GM21447 (cell line): Measurements from ENCODE around the gene ARHGAP18.
"Not testable (repeated sequence)": the region's sequence is repeated elsewhere in the genome, so short reads cannot be mapped to it uniquely, and the experiment has no call there.

Experiments used
- ATAC-seq: cut with Tn5 transposase; IDR thresholded peaks from one replicate; pipeline ENCODE4 v1.9.1; 2021; ENCODE audit not compliant: unreplicated experiment

Gene ARHGAP18

DNA sequence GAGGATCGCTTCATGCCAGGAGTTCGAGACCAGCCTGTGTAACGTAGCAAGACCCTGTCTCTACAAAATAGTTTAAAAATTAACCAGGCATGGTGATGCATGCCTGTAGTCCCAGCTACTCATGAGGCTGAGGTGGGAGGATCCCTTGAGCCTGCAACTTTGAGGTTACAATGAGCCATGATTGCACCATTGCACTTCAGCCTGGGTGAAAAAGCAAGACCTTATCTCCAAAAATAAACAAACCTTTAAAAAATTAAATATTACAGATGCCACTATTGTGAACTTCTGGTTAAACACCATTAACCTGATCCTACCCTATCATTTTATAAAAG lies 116.8 kb downstream of the ARHGAP18 start:
- no peak for ATAC-seq

DNA sequence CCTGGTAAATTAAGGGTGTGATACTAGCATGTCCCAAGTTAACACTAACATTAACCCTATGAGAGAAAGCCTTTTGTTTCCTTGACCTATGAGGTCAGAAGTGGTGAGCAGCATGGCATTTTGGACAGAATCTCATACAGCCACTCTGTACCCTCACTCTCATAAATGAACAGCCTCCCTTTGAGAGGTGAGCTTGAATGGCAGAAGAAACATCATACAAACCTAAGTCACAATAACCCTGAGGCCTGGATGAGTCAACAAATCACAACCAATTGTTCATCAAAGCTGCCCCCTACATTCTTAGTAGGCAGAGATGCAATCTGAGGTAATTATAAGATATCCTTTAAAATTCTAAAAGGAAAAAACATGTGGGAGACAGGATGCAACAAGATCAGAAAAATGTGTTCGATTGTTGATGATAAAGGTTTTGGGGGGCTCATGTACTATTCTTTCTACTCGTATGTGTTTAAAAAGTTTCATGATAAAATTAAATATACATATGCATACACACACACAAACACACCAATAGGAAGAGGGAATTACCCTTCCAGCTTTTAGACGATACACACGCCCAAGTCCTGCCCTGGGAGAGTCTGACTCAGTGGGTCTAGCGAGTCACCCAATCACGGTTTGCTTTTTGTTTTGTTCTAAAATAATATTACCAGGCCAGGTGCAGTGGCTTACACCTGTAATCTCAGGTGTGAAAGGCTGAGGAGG lies 117.3 kb downstream of the ARHGAP18 start:
- ATAC-seq: no peak

- ATAC-seq: no peak
These were observed 119.5 kb downstream of the ARHGAP18 start for GRCh38 chr6:129590408-129591022.

DNA sequence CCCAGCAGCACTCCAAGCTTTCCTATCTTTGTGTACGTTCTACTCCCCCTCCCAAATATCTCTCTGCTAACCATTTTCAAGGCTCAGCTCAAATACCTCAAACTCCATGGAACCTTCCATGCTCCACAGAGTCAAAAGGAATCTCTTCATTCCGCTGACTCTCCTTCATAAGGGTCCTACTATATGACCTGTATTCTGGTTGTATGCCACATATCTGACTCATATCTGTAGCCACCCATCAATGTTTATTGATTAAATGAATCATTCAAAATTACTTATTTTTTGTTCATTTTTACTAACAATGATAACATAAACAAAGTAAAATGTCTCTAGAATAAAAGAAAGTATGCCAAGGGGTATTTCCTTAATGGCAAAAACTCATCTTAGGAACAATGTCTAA lies 123.2 kb downstream of the ARHGAP18 start:
- ATAC-seq: no peak

DNA sequence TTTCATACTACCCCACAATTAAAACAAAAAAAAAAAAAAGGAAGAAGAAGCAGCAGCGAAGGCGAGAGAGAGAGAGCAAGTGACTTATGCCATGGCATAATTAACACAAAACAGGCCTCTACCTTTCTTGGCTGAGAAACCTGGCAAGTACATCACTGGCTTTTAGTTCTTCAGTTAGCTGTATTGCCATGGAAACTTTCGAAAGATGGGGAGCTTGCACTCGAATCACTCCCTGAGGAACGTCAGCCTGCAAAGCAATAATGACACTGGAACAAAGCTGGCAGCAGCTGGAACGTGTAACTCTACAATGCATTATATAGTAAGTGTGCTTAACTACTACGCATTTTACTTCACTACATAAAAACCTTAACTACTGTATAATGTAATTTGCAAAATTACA lies 126.1 kb downstream of the ARHGAP18 start:
- ATAC-seq: no peak

DNA sequence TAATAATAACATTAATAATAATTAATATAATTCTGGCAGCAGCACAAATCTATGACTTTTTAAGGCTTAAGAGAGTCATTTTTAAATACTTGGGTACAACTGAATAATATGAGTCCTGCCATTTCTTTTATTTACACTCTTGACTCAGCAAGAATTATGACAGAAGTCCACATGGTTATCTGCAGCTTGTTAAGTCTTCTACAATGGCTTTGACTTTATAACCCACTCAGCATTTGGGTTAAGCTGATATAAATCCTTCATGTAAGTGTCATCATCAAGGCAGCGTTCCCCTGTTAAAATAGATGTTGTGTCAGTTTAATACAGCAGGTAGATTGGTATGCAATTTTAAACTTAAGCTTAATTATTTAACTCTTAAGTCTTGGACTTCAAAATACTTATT lies 131.7 kb downstream of the ARHGAP18 start:
- no peak for ATAC-seq

DNA sequence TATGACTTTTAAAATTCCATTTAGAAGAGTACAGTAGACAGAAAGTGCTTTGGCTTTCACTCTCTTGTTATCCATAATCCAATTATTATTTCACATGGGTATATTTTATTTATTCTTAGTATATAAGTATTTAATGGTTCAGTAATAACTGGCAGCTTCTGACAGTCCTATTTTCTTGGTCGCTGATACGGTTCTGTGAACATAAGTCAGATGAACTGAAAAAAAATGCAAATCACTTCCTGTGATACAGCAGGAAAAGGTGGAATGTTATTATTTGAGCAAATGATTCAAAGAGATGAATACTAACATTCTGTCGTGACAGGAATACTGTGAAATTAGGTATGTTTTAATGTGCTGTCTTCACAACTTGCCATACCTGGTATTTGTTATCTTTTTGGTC lies 132.3 kb downstream of the ARHGAP18 start:
- no peak for ATAC-seq

DNA sequence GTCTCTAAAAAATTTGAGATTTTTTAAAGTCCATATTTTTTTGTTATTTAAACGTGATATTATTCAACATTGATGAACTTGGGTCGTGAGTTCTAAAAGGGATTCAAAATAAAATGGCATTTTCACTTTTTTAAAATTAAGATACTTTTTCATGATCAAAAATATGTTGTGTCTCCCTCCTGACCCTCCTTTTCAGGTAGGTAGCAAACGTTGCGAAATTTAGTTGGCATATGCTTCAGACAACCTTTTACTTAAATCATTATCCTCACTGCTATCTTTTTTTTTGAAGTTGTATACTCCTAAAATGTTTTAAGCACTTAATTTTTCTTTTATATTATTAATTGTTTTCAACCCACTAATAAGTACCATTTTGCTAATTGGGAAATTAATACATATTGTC lies 133.5 kb downstream of the ARHGAP18 start:
- ATAC-seq: no peak

DNA sequence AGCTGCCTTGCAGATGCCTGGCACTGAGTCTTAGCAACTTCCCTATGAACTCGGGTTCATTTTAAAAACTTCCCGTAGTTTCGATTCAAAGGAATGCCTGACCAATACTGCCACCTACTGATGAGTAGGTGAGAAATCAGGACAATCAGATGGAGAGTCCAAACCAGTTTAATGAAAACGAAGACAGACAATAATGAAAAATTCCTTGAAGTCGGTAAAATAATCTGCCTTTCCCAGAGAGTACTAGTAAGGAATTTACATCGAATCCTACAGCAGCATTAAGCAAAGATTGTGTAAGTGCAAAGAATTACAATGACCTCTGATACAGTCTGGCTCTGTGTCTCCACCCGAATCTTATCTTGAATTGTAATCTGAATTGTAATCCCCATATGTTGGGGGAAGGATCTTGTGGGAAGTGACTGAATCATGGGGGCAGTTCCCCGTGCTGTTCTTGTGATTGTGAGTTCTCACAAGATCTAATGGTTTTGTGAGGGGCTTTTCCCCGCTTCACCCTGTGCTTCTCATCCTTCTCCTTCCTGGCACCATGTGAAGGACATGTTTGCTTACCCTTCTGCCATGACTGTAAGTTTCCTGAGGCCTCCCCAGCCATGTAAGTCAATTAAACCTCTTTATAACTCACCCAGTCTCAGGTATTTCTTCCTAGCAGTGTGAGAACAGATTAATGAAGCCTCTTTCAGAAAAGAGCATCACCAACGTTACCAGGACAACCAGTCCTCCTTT lies 134.4 kb downstream of the ARHGAP18 start:
- no peak for ATAC-seq

DNA sequence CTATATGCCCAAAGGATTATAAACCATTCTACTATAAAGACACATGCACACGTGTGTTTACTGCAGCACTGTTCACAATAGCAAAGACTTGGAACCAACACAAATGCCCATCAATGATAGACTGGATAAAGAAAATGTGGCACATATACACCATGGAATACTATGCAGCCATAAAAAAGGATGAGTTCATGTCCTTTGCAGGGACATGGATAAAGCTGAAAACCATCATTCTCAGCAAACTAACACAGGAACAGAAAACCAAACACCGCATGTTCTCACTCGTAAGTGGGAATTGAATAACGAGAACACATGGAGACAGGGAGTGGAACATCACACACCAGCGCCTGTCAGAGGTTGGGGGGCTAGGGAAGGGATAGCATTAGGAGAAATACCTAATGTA lies 135.4 kb downstream of the ARHGAP18 start:
- ATAC-seq: not testable (repeated sequence)

DNA sequence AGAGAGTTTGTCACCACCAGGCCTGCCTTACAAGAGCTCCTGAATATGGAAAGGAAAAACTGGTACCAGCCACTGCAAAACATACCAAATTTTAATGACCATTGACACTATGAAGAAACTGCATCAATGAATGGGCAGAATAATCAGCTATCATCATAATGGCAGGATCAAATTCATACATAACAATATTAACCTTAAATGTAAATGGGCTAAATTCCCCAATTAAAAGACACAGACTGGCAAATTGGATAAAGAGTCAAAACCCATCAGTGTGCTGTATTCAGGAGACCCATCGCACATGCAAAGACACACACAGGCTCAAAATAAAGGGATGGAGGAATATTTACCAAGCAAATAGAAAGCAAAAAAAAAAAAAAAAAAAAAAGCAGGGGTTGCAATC lies 139.0 kb downstream of the ARHGAP18 start:
- ATAC-seq: not testable (repeated sequence)

DNA sequence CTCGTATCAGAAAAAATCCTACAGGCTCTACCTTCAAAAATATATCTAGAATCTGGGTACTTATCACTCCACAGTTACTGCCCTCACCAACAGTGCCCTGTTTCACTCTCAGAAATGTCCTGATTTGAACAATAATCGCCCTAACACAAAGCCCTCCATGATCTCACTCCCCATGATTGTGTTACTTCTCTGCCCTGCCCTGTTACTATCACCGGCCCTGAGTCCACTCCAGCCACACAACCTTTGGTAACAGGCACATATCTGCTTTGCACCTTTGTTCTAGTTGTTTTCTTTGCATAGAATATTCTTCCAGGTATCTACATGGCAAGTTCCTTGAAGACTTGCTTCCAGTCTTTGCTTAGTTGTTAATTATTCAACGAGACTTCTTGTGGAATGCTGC lies 142.0 kb downstream of the ARHGAP18 start:
- ATAC-seq: no peak

DNA sequence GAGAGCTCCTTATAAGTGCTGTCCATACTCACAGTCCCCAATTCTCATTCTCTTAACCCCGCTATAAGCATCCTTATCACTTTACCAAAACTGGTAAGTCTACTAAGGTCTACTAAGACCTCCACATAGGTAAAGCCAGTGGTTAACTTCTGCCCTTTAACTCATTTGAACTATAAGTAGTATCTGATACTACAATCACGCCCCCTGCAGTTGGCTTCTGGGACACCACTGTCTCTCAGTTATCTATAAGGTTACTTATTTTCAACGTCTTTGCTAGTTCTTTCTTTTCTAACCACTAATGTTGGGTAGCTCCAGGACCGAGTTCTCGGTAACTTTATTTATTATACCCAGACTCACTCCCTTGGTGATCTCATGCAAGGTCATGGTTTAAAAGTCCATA lies 142.6 kb downstream of the ARHGAP18 start:
- ATAC-seq: no peak

- ATAC-seq: no peak
These were observed 144.2 kb downstream of the ARHGAP18 start for GRCh38 chr6:129565811-129566210.

GRCh38 chr6:129565366-129565765 lies 144.6 kb downstream of the ARHGAP18 start:
- ATAC-seq: no peak

DNA sequence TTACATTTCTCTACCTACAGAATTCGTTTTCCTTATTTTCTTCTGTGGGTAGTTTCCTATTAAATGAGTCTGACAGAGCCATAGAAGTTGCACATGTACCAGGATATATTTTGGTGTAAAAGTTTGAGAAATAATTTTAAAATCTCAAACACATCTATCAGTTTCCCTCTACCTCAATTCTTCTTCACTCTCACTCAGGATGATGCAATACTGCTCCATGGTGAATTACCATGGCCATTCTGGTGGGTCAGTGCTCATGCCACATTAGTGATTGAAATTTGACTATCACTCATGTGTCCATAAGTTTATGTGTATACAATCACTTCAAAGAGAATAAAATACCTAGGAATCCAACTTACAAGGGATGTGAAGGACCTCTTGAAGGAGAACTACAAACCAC lies 151.7 kb downstream of the ARHGAP18 start:
- no peak for ATAC-seq

DNA sequence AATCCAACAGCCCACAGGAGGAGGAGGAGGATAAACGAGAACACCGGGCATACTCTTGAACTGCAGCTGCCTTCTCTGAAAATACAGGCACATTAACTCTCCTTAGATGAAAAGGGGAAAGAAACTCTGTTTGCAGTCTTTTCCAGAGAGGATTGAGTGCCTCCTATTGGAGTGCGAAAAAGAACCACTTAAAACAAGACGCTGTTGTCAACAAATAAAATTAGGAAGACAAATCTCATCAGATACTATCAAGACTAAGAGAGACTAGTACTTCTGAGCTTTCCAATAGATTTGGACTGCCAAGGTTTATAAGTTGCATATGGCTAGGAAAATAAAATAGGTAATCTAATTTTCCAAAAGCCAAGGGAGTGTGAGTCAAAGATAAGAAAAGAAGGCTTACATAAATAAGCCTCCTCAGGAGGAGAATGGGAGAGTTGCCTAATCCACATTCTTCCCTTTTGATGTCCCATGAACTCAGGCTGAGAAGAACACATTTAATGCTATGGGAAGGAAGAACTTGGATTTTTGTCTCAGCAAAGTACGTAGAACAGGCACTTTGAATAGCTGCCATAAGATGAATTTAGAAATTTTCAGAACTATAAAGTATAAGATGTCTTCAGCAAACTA lies 154.7 kb downstream of the ARHGAP18 start:
- ATAC-seq: no peak

DNA sequence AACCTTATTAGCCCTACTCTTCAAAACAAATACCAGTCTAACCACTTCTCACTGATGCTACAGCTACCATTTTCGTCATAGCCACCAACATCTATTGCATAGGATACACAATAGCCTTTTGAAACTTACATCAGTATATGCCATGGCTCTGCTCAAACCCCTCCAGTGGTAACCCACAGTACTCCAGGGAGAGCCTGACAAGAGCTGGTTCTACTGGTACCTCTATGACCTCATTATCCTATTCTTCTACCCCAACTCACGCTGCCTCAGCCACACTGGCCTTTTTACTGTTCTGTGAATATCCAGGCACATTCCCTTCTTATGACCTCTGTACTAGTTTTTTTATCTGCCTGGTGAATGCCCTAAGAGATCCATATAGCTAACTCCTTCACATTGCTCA lies 157.6 kb downstream of the ARHGAP18 start:
- no peak for ATAC-seq

DNA sequence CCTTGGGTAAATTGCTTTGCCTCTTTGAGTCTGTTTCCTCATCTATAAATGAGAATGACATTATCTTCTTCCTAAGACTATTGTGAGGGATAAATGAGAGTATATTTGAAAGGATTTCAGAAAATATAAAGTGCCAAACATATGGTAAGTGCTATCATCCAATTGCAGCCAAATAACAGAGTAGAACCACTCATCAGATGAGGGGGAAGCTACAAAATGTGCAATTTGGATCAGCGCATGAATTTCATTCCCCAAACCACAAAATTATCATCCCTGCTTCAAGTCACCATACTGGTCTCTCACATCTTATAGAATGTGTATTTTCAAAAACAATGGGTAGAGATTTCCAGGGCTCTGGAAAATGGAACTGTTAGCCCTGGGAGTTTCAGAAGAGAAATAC lies 158.5 kb downstream of the ARHGAP18 start:
- ATAC-seq: no peak

GRCh38 chr6:129546702-129547101 lies 163.3 kb downstream of the ARHGAP18 start:
- ATAC-seq: no peak

DNA sequence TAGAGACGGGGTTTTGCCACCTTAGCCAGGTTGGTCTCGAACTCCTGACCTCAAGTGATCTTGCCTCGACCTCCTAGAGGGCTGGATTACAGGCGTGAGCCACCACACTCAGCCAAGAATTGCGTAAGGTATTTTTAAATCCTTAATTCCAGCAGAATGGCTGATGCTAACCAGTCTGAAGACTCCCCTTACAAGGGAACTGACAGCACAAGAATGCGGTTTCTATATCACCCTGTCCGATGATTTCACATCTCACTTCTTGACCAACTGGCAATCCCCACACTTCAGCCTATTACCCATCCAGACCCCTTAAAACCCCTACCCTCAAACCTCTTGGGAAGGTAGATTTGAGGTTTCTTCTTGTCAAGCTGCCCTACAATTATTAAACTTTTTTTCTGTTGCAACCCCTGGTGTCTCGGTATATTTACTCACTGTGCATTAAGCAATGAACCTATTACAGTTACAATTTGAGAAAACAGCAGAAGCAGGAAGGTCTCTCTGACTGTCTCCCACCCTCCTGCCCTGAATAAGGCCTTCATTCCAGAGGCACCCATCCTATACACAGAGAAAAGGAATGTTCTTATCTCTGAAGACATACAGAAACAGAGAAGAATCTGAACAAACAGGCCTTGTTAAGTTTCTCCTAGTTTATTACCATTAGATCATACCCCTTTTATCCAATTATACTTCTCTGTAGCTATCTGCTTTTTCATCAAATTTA lies 164.9 kb downstream of the ARHGAP18 start:
- ATAC-seq: no peak
